Panc1 (cell line): ENCODE results near the gene CCL16.

Source experiments
- CTCF ChIP-seq: fragments of 450-650 bp; IDR thresholded peaks from 2 replicates; pipeline ENCODE4 v1.5.1; 2017; ENCODE audit warnings: mild to moderate bottlenecking
- POLR2AphosphoS5 ChIP-seq: IDR thresholded peaks from 2 replicates; pipeline ENCODE4 v1.6.1; 2012; ENCODE audit warnings: mild to moderate bottlenecking, low read depth, low read length, moderate library complexity
- SIN3A ChIP-seq: IDR thresholded peaks from 2 replicates; pipeline ENCODE4 v1.6.1; 2012; ENCODE audit warnings: low read depth, mild to moderate bottlenecking, low read length, moderate library complexity, borderline replicate concordance; ENCODE audit not compliant: insufficient read depth
- TCF7L2 ChIP-seq: IDR thresholded peaks from 2 replicates; pipeline ENCODE4 v1.6.1; 2011; ENCODE audit warnings: mild to moderate bottlenecking, low read depth, low read length, inconsistent platforms
- TF ChIP-seq, protein P1 (sequence below), 2 experiments: IDR thresholded peaks; 2 replicates each; pipeline ENCODE4 v1.6.1; 2011 to 2012; ENCODE audit warnings: low read depth in 2 of 2, control low read depth in 1 of 2, low read length in 1 of 2, mild to moderate bottlenecking in 1 of 2, moderate library complexity in 1 of 2; ENCODE audit not compliant: insufficient read depth in 1 of 2

- TF ChIP-seq SIN3A (no peak), CTCF (peak; percentile 88), POLR2AphosphoS5 (no peak), TCF7L2 (no peak)
- TF ChIP-seq, protein P1, sequence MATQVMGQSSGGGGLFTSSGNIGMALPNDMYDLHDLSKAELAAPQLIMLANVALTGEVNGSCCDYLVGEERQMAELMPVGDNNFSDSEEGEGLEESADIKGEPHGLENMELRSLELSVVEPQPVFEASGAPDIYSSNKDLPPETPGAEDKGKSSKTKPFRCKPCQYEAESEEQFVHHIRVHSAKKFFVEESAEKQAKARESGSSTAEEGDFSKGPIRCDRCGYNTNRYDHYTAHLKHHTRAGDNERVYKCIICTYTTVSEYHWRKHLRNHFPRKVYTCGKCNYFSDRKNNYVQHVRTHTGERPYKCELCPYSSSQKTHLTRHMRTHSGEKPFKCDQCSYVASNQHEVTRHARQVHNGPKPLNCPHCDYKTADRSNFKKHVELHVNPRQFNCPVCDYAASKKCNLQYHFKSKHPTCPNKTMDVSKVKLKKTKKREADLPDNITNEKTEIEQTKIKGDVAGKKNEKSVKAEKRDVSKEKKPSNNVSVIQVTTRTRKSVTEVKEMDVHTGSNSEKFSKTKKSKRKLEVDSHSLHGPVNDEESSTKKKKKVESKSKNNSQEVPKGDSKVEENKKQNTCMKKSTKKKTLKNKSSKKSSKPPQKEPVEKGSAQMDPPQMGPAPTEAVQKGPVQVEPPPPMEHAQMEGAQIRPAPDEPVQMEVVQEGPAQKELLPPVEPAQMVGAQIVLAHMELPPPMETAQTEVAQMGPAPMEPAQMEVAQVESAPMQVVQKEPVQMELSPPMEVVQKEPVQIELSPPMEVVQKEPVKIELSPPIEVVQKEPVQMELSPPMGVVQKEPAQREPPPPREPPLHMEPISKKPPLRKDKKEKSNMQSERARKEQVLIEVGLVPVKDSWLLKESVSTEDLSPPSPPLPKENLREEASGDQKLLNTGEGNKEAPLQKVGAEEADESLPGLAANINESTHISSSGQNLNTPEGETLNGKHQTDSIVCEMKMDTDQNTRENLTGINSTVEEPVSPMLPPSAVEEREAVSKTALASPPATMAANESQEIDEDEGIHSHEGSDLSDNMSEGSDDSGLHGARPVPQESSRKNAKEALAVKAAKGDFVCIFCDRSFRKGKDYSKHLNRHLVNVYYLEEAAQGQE (IDR thresholded peaks at IDR 0.05; ENCODE audit: insufficient read depth in 1 of 2, low read depth in 2 of 2, low read length in 1 of 2): no peak
Measured at GRCh38 chr17:35969558-35970380, 11.5 kb downstream of the CCL16 start.
